ENCODE measurements around the gene ZNF691. TPM values are rescaled to one million over a fixed set of nuclear protein-coding genes. Genes with fewer than 3 reads are reported as not detected.

ZNF691 gene
- total RNA-seq, 2 experiments from 2014 or later = 12.2 to 14.1 TPM

- Mint-ChIP-seq H3K4me3 (no peak overlapping the region), H3K36me3 (peaks cover 10% of the 10 kb centered on the region), H3K9me3 (no peaks in the 10 kb centered on the region), H3K27ac (no peak overlapping the region), H3K27me3 (no peaks in the 10 kb centered on the region), H3K4me1 (peaks cover 2% of the 10 kb centered on the region)
- POLR2A ChIA-PET = interaction anchor here (1.4 kb wide), 1 partner anchor 8 kb away, joined by 8 read pairs; the partner anchor contains the start of gene ZNF691
- ATAC-seq (ENCODE audit: low read depth) (no peak), DNase-seq (no peak)
Observed at GRCh38 chr1:42838482-42839190, 7.8 kb upstream of the ZNF691 start.

DNA sequence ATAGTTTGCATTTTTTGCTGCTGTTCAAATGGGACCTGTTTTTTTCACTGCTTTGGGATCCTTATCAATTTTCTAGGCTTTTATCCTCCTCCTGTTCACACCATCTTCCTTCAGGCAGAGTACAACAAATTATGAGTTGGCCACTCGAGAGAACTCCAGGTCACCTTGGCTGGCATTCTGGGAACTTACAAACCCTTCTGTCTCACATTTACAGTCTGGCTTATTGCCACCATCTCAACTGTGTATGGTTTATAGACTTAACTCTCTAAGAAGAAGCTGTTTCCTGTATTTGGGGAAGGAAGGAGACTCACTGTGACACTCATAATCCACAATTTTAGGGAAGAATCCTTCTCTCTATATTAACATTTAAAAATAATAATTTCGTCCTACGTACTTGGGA lies 5.4 kb upstream of the ZNF691 start:
- Mint-ChIP-seq H3K4me3 (no peak overlapping the region), H3K36me3 (peaks cover 8% of the 10 kb centered on the region), H3K27ac (no peak overlapping the region), H3K27me3 (no peaks in the 10 kb centered on the region), H3K9me3 (no peaks in the 10 kb centered on the region), H3K4me1 (peaks cover 4% of the 10 kb centered on the region)
- POLR2A ChIA-PET = interaction anchor here (0.8 kb wide), 1 partner anchor 25 kb away, joined by 3 read pairs; no protein-coding TSS in a partner anchor
- no peak for DNase-seq
- ATAC-seq (ENCODE audit: low read depth) = no peak

DNA sequence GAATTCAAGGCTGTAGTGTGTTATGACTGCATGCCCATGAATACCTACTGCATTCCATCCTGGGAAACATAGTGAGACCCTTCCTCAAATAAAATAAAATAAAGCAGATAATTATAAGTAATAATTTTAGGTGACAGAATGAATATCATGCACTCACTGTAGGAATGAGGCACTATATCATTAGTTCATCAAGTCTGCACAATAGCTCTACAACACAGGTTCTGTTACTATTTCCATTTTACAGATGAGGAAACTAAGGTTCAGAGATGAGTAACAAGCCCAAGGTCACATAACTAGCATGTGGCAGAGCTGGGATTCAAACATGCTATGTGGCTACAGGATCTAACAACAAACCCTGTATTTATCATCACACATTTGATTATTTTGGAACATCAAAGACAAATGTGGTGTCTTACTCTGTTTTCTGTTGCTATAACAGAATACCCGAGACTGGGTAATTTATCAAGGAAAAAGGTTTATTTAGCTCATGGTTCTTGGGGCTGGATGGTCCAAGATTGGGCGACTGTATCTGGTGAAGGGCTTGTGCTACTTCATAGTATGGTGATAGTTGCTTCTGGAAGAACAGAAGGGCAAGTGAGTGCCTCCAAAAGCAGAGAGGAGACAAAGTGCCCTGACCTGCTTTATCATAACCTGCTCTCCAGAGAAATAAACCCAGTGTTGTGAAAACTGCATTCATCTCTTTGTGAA lies 4.8 kb upstream of the ZNF691 start:
- peaks cover 8% of the 10 kb centered on the region for H3K36me3 Mint-ChIP-seq

GRCh38 chr1:42844592-42845140 lies 1.7 kb upstream of the ZNF691 start:
- POLR2A ChIA-PET = no interaction called here
- peaks cover 24% of the 10 kb centered on the region for H3K4me1 Mint-ChIP-seq
- no peak overlapping the region for H3K27ac Mint-ChIP-seq
- peaks cover 19% of the 10 kb centered on the region for H3K36me3 Mint-ChIP-seq
- H3K4me3 Mint-ChIP-seq = no peak overlapping the region
- DNase-seq = no peak
- H3K9me3 Mint-ChIP-seq = peaks cover under 1% of the 10 kb centered on the region
- ATAC-seq (ENCODE audit: low read depth) = no peak
- H3K27me3 Mint-ChIP-seq = no peaks in the 10 kb centered on the region

More for the DNA sequence above, 4.8 kb upstream of the ZNF691 start:
- H3K4me1 Mint-ChIP-seq = peaks cover 6% of the 10 kb centered on the region
- H3K4me3 Mint-ChIP-seq = no peak overlapping the region
- no peaks in the 10 kb centered on the region for H3K9me3 Mint-ChIP-seq
- H3K27me3 Mint-ChIP-seq = no peaks in the 10 kb centered on the region
- no peak for ATAC-seq (ENCODE audit: low read depth)
- POLR2A ChIA-PET = interaction anchor here (0.8 kb wide), 1 partner anchor 25 kb away, joined by 3 read pairs; no protein-coding TSS in a partner anchor
- no peak overlapping the region for H3K27ac Mint-ChIP-seq
- no peak for DNase-seq

- POLR2A ChIA-PET = no interaction called here
- ATAC-seq (ENCODE audit: low read depth) = no peak
Observed at GRCh38 chr1:42845193-42845592, 1.2 kb upstream of the ZNF691 start.

GRCh38 chr1:42845866-42846256 lies 552 bp upstream of the ZNF691 start:
- H3K27ac Mint-ChIP-seq = peak overlapping the region; percentile 62
- peak; percentile 9 for ATAC-seq (ENCODE audit: low read depth)
- POLR2A ChIA-PET = interaction anchor here (0.7 to 3.2 kb wide), 12 partner anchors 8 to 512 kb away, joined by 3 to 34 read pairs (median 5); partner anchors contain the start of genes C1orf50, ERMAP, P3H1 and PPCS
- H3K36me3 Mint-ChIP-seq = peaks cover 30% of the 10 kb centered on the region
- no peak for DNase-seq
- peaks cover 3% of the 10 kb centered on the region for H3K9me3 Mint-ChIP-seq
- peak overlapping the region; percentile 98 for H3K4me3 Mint-ChIP-seq
- H3K27me3 Mint-ChIP-seq = no peaks in the 10 kb centered on the region
- H3K4me1 Mint-ChIP-seq = peaks cover 27% of the 10 kb centered on the region

More at GRCh38 chr1:42845193-42845592, 1.2 kb upstream of the ZNF691 start:
- peaks cover 24% of the 10 kb centered on the region for H3K36me3 Mint-ChIP-seq
- peaks cover 27% of the 10 kb centered on the region for H3K4me1 Mint-ChIP-seq
- DNase-seq = no peak
- H3K27me3 Mint-ChIP-seq = no peaks in the 10 kb centered on the region
- H3K27ac Mint-ChIP-seq = no peak overlapping the region
- peaks cover 3% of the 10 kb centered on the region for H3K9me3 Mint-ChIP-seq
- H3K4me3 Mint-ChIP-seq = no peak overlapping the region

GRCh38 chr1:42847111-42847595 lies 740 bp downstream of the ZNF691 start:
- no peak for ATAC-seq (ENCODE audit: low read depth)
- H3K36me3 Mint-ChIP-seq = peaks cover 40% of the 10 kb centered on the region
- no peaks in the 10 kb centered on the region for H3K27me3 Mint-ChIP-seq

GRCh38 chr1:42847721-42848460 lies 1.5 kb downstream of the ZNF691 start:
- DNase-seq = no peak

More at GRCh38 chr1:42847111-42847595, 740 bp downstream of the ZNF691 start:
- Mint-ChIP-seq H3K4me3 (peak overlapping the region; percentile 98), H3K9me3 (peaks cover 3% of the 10 kb centered on the region), H3K27ac (peak overlapping the region; percentile 87), H3K4me1 (peaks cover 27% of the 10 kb centered on the region)
- no peak for DNase-seq
- POLR2A ChIA-PET = interaction anchor here (0.6 to 3.2 kb wide), 11 partner anchors 9 to 513 kb away, joined by 3 to 34 read pairs (median 6); partner anchors contain the start of genes C1orf50, ERMAP, P3H1 and PPCS

DNA sequence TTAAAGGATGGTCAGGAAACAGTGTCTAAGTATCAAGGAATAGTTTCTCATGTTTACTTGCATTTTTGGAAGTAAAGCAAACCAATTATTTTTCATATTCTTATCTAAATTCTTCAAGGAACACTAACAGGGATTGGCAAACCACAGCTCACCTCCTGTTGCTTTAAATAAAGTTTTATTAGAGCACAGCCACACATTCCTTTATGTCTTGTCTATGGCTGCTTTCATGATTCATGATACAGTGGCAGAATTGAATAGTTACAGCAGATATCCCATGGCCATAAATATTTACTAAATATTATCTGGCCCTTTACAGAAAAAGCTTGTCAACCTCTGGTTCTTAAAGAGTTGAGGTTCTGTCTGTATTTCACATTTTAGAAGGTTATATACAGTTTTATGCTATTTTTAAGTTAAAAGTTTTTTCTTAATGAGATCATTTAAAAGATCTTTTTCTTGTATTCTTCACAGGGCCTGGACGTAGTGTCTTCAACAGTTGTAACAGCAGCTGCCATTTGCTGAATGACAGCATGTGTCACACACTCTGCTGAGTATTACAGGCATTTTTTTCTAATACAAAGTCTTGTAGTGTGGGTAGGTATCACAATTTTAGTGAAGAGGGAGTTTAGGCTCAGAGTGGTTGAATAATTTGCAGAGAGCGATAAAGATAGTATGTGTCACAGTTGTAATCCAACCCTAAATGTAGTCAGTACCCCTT lies 2.6 kb downstream of the ZNF691 start:
- Mint-ChIP-seq H3K36me3 (peaks cover 44% of the 10 kb centered on the region), H3K4me3 (no peak overlapping the region), H3K9me3 (peaks cover 3% of the 10 kb centered on the region), H3K4me1 (peaks cover 28% of the 10 kb centered on the region), H3K27ac (no peak overlapping the region), H3K27me3 (no peaks in the 10 kb centered on the region)
- DNase-seq = no peak
- ATAC-seq (ENCODE audit: low read depth) = no peak
- POLR2A ChIA-PET = interaction anchor here (0.5 kb wide), 1 partner anchor 15 kb away, joined by 8 read pairs; no protein-coding TSS in a partner anchor

More at GRCh38 chr1:42847721-42848460, 1.5 kb downstream of the ZNF691 start:
- no peak for ATAC-seq (ENCODE audit: low read depth)
- H3K9me3 Mint-ChIP-seq = peaks cover 3% of the 10 kb centered on the region
- H3K27me3 Mint-ChIP-seq = no peaks in the 10 kb centered on the region
- H3K36me3 Mint-ChIP-seq = peaks cover 44% of the 10 kb centered on the region
- POLR2A ChIA-PET = interaction anchor here (0.6 to 3.2 kb wide), 6 partner anchors 10 to 391 kb away, joined by 3 to 34 read pairs (median 7); partner anchors contain the start of genes C1orf50, ERMAP, P3H1 and PPCS
- peak overlapping the region; percentile 98 for H3K4me3 Mint-ChIP-seq
- peak overlapping the region; percentile 87 for H3K27ac Mint-ChIP-seq
- H3K4me1 Mint-ChIP-seq = peaks cover 28% of the 10 kb centered on the region

GRCh38 chr1:42849944-42850343 lies 3.5 kb downstream of the ZNF691 start:
- DNase-seq (no peak), ATAC-seq (ENCODE audit: low read depth) (no peak)
- Mint-ChIP-seq H3K9me3 (peaks cover 3% of the 10 kb centered on the region), H3K4me1 (peaks cover 28% of the 10 kb centered on the region), H3K27ac (no peak overlapping the region), H3K27me3 (no peaks in the 10 kb centered on the region), H3K36me3 (peaks cover 45% of the 10 kb centered on the region), H3K4me3 (no peak overlapping the region)
- POLR2A ChIA-PET = no interaction called here

DNA sequence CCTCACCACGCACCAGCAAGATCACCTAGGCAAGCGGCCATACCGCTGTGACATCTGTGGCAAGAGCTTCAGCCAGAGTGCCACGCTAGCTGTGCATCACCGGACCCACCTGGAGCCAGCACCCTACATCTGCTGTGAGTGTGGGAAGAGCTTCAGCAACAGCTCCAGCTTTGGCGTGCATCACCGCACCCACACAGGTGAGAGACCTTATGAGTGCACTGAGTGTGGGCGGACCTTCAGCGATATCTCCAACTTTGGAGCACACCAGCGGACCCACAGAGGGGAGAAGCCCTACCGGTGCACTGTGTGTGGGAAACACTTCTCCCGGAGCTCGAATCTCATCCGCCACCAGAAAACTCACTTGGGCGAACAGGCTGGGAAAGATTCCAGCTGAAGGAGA lies 5.0 kb downstream of the ZNF691 start:
- POLR2A ChIA-PET = no interaction called here
- no peaks in the 10 kb centered on the region for H3K27me3 Mint-ChIP-seq

DNA sequence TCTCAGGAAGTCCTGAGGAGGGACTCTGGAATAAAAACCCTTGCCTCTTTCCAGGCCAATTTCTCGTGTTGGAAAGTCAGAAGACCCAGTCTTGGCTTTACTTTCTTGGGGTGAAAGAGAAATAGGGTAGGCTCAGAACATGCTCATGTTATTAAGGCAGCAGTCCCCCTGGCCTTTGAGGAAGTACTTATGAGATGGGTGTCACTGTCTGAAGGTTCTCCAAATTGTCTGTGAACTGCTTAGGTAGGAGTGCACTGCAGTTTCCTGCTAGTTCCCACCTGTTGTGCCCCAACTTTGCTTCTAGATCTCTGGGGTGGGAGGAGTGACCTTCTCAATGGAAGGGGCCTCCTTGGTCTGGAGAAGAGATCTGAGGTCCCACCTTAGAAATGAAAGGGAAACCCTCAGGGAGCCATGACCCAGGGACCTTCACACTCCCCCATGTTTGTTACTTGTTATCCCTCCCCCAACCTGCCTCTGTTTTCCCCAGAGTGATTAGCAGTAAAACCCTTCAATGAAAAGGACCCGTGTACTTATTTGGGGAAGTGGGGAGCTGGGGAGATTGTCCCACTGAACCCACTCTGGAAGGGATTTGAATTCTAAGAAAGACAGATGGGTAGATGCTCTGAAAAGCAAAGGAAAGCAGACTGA lies 5.7 kb downstream of the ZNF691 start:
- POLR2A ChIA-PET = no interaction called here
- Mint-ChIP-seq H3K27me3 (no peaks in the 10 kb centered on the region), H3K27ac (no peak overlapping the region), H3K4me1 (peaks cover 22% of the 10 kb centered on the region), H3K4me3 (no peak overlapping the region), H3K36me3 (peaks cover 51% of the 10 kb centered on the region), H3K9me3 (peaks cover 3% of the 10 kb centered on the region)
- ATAC-seq (ENCODE audit: low read depth) = no peak
- DNase-seq = no peak

More for the DNA sequence above, 5.0 kb downstream of the ZNF691 start:
- ATAC-seq (ENCODE audit: low read depth) (no peak), DNase-seq (no peak)
- Mint-ChIP-seq H3K4me3 (no peak overlapping the region), H3K36me3 (peaks cover 51% of the 10 kb centered on the region), H3K9me3 (peaks cover 3% of the 10 kb centered on the region), H3K27ac (no peak overlapping the region), H3K4me1 (peaks cover 23% of the 10 kb centered on the region)
